Measurements from ENCODE around the gene NIP7. TPM values are rescaled to one million over a fixed set of nuclear protein-coding genes. Genes with fewer than 3 reads are reported as not detected.

Gene NIP7
- total and polyA plus RNA-seq, 2 of the 8 experiments (the other 6 are each of a cell fraction or from before 2014, with no cell fraction given) = 14.5 to 52.2 TPM

- TF ChIP-seq, protein P1, sequence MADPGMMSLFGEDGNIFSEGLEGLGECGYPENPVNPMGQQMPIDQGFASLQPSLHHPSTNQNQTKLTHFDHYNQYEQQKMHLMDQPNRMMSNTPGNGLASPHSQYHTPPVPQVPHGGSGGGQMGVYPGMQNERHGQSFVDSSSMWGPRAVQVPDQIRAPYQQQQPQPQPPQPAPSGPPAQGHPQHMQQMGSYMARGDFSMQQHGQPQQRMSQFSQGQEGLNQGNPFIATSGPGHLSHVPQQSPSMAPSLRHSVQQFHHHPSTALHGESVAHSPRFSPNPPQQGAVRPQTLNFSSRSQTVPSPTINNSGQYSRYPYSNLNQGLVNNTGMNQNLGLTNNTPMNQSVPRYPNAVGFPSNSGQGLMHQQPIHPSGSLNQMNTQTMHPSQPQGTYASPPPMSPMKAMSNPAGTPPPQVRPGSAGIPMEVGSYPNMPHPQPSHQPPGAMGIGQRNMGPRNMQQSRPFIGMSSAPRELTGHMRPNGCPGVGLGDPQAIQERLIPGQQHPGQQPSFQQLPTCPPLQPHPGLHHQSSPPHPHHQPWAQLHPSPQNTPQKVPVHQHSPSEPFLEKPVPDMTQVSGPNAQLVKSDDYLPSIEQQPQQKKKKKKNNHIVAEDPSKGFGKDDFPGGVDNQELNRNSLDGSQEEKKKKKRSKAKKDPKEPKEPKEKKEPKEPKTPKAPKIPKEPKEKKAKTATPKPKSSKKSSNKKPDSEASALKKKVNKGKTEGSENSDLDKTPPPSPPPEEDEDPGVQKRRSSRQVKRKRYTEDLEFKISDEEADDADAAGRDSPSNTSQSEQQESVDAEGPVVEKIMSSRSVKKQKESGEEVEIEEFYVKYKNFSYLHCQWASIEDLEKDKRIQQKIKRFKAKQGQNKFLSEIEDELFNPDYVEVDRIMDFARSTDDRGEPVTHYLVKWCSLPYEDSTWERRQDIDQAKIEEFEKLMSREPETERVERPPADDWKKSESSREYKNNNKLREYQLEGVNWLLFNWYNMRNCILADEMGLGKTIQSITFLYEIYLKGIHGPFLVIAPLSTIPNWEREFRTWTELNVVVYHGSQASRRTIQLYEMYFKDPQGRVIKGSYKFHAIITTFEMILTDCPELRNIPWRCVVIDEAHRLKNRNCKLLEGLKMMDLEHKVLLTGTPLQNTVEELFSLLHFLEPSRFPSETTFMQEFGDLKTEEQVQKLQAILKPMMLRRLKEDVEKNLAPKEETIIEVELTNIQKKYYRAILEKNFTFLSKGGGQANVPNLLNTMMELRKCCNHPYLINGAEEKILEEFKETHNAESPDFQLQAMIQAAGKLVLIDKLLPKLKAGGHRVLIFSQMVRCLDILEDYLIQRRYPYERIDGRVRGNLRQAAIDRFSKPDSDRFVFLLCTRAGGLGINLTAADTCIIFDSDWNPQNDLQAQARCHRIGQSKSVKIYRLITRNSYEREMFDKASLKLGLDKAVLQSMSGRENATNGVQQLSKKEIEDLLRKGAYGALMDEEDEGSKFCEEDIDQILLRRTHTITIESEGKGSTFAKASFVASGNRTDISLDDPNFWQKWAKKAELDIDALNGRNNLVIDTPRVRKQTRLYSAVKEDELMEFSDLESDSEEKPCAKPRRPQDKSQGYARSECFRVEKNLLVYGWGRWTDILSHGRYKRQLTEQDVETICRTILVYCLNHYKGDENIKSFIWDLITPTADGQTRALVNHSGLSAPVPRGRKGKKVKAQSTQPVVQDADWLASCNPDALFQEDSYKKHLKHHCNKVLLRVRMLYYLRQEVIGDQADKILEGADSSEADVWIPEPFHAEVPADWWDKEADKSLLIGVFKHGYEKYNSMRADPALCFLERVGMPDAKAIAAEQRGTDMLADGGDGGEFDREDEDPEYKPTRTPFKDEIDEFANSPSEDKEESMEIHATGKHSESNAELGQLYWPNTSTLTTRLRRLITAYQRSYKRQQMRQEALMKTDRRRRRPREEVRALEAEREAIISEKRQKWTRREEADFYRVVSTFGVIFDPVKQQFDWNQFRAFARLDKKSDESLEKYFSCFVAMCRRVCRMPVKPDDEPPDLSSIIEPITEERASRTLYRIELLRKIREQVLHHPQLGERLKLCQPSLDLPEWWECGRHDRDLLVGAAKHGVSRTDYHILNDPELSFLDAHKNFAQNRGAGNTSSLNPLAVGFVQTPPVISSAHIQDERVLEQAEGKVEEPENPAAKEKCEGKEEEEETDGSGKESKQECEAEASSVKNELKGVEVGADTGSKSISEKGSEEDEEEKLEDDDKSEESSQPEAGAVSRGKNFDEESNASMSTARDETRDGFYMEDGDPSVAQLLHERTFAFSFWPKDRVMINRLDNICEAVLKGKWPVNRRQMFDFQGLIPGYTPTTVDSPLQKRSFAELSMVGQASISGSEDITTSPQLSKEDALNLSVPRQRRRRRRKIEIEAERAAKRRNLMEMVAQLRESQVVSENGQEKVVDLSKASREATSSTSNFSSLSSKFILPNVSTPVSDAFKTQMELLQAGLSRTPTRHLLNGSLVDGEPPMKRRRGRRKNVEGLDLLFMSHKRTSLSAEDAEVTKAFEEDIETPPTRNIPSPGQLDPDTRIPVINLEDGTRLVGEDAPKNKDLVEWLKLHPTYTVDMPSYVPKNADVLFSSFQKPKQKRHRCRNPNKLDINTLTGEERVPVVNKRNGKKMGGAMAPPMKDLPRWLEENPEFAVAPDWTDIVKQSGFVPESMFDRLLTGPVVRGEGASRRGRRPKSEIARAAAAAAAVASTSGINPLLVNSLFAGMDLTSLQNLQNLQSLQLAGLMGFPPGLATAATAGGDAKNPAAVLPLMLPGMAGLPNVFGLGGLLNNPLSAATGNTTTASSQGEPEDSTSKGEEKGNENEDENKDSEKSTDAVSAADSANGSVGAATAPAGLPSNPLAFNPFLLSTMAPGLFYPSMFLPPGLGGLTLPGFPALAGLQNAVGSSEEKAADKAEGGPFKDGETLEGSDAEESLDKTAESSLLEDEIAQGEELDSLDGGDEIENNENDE (IDR thresholded peaks at IDR 0.05; ENCODE audit: insufficient replicate concordance, low read length) = no peak
- no peak for TF ChIP-seq SIRT6 (IDR thresholded peaks at IDR 0.05; ENCODE audit: low read length)
- TF ChIP-seq TAF1 (IDR thresholded peaks at IDR 0.05; ENCODE audit: low read depth, low read length) = no peak
- TF ChIP-seq EZH2 (IDR thresholded peaks at IDR 0.05; ENCODE audit: low read depth, low read length, severe bottlenecking) = no peak
- TF ChIP-seq SP4 (IDR thresholded peaks at IDR 0.05; ENCODE audit: low read length) = no peak
- TF ChIP-seq SAP30 (IDR thresholded peaks at IDR 0.05; ENCODE audit: insufficient read depth, insufficient replicate concordance, low read length) = no peak
- TF ChIP-seq JUND (IDR thresholded peaks at IDR 0.05; ENCODE audit: low read length) = no peak
Observed at GRCh38 chr16:69373019-69373418, 33.4 kb downstream of the NIP7 start (continued).
